Thoracic aorta endothelial cell (primary cell): ENCODE data around the gene RRAS. TPM values are rescaled to one million over a fixed set of nuclear protein-coding genes. Genes with fewer than 3 reads are reported as not detected.

ENCODE experiments used
- small RNA-seq: library from RNA; depleted of rRNA; stranded (forward); fragments of <200 nt; gene quantifications from one replicate; pipeline ENCODE3, GENCODE V24; 2012
- total RNA-seq: library from RNA; depleted of rRNA; stranded (reverse); fragments of >200 nt; gene quantifications from 2 replicates; pipeline ENCODE4 v1.2.3, GENCODE V29; 2012

Gene RRAS
- 32.8 and 34.7 TPM in 2 replicates for total RNA-seq

DNA sequence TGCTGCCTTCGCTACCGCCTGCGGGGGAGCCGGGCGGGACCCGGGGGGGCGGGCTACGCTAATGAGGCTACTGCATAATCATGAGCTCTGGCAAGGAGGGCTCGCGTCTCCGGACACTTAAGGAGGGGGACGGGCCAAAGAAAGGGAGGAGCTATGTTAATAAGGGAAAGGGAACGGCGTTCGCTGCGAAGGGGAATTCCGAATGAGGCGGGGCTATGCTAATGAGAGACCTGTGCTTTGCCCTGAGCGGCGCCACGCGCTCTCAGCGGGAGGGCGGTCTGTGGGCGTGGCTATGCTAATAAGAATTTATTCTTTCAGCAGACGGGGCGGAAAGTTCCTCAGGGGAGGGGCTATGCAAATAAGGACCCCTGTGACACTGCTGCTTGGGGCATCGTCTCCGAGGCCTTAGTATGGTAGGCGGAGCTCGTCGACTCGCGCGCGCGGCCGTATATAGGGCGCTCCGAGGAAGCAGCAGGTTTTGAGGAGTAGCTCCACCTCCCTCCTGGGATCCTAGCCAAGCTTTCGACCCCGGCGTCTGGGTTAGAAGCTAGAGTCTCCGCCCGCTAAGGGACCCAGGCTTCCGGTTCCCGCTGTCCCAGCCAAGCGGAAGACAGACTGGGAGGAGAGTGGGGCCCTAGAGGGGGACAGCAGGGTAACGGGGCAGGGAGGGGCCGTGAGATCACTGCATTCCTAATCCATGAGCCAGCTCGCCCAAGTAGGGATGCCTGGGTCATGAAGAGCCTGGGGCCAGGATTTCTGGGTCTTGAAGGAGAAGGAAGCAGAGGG is at the start of gene RRAS:
TSS of gene RRAS (minus strand) at position 31 of the 786 bp plus-strand sequence. CDS start 45 bp downstream, outside the sequence.

DNA sequence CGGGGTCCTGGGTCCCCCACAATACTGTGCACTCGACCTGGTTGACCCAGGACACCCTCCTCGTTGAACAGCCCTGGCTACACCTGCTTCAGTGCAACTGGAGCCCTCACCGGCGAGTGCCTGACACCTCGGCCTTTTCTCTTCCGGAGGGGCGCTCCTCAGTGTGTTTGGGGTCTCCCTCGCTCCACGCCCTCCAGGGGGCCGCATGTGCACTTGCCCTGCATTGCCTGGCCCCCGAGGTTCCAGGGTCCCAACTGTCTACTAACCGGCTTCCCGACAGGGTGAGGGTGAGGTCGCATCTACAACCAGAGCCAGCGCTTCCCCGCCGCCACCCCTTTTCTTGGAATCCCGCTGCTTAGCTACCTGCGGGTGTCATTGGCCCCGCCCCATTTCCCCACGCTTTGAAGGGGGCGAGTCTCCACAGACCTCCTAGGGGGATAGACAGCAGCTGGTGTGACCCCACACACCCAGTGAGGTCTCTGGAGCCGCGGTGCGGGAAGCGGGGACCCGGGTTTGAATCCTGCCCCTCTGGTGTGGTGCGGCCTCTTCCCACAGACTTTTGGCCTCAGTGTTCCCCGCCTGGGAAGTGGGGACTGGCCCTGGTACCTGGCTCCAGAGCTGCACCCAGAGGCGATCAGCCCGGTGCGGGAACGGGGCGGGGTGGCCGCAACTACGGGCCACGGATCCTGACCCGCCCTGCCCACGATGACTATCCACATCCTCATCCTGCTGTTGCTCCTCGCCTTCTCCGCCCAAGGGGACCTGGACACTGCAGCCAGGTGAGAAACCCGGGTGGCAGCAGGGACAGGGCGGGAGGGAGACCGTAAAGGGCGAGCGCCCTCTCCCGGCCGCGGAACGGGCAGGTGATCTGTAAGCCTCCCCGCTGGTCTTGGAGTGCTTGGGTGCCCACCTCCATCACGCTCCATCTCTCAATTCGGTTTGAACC is 49.5 kb upstream of the RRAS start, which contains the start of gene ADM5:
TSS of gene ADM5 (plus strand) at position 462 of the 946 bp plus-strand sequence. CDS start at position 706, 244 bp downstream.

DNA sequence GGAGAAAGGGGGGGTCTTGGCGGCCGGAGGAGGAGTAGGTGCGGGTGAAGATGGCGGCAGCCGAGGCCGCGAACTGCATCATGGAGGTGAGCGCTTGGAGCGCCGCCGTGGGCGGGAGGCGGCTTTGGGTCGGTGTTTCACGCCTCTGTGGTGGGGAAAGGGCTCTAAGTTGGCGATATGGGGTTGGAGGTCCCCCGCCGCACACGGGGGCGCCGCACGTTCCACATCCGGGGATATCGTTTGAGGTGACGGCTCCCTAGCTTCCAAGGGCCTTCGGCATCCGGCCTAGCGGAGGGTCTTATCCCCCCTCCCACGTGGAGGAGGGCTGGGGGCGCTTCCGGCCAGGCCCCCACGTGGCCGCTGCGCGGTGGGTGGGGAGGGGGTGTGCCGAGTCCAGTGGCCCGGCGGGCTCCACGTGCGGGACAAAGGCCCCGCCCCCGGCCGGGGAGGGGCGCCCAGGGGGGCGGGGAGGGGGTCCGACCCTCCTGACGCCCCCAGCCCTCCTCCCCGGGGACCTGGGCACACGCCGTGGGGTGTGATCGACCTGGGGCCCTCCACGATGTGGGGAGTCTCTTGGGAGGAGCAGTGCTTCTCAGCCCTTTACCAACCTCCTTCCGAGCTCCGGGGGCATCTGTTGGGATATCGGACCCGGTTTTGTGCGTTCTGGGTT is 37.4 kb upstream of the RRAS start, which contains the start of gene PRMT1:
TSS of gene PRMT1 (plus strand) at position 41 of the 670 bp plus-strand sequence. CDS start at position 51, 10 bp downstream.

DNA sequence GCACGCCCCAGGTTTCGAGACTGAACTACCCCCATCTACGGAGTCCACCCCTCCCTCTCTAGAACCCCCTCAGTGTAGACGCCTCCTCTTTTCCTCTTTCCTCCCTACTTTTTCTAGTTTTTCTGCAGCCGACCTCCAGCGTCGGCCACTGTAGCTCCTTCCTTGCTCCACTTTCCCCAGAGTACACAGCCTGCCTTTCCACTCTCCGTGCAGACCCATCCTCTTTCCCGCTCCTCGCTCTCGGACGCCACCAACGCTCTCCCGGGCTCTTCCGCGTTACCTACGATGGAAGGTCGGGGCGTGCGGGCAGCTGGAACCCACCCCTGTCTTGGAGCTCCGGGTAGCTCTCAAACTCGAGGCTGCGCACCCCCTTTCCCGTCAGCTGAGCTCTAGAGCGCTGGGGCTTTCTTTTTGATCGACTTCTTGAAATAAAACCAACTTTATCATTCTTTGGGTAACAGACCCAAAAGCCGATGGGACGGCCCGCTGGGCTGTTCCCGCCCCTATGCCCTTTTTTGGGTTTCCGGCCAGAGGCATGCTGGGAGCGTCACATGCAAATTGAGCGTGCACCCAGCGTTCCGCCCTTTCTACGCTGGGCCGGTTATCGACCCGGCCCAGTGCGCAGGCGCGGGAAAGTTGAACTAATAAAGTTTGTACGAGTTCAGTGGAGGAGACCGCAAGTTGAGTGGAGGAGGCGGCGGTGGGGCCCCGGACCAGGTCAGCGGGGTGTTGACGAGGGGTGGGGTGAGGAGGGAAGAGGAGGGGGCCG is 25.6 kb upstream of the RRAS start, which contains the start of the genes BCL2L12 and IRF3:
TSS of gene BCL2L12 (plus strand) at position 583 of the 769 bp plus-strand sequence. CDS start 760 bp downstream, outside the sequence.
TSS of gene IRF3 (minus strand) at position 507 of the 769 bp plus-strand sequence. CDS start 1,019 bp downstream, outside the sequence.

DNA sequence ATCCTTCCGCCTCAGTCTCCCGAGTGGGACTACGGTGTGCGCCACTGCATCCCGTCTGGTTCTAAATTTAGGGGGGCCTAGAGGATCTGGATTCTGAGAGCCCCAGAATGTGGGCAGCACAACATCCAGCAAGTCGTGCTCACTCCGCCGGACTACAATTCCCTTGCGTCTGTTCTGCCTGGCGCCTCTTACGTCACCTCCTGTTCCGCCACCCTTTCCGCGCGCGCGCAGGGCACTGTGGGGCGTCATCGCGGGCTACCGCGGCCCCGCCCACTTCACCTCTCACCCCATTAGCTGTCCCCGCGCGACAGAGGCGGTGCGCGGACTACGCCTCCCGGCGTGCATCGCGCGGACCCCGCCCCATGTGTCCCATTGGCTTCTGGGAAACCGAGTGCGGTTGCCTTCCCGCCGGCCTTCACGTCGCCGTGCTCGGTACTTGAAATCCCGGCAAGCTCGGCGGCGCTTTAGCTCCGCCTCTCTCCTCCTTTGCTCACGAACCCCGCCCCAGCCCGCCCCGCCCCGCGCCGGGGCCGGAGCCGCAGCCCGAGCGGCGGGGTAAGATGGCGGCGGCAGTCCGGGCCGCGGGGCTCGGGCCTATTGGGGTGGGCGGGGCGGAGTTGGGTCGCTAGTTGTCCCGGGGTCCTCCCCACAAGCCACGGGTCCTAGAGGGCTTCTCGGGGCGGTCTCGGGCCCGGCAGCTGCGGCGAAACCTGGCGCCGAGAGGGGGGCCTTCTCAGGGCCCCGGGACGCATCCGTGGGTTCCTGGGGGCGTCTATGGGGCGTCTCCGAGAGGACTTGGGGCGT is 1.9 kb upstream of the RRAS start, which contains the start of gene SCAF1:
TSS of gene SCAF1 (plus strand) at position 522 of the 804 bp plus-strand sequence. CDS start 2,818 bp downstream, outside the sequence.

DNA sequence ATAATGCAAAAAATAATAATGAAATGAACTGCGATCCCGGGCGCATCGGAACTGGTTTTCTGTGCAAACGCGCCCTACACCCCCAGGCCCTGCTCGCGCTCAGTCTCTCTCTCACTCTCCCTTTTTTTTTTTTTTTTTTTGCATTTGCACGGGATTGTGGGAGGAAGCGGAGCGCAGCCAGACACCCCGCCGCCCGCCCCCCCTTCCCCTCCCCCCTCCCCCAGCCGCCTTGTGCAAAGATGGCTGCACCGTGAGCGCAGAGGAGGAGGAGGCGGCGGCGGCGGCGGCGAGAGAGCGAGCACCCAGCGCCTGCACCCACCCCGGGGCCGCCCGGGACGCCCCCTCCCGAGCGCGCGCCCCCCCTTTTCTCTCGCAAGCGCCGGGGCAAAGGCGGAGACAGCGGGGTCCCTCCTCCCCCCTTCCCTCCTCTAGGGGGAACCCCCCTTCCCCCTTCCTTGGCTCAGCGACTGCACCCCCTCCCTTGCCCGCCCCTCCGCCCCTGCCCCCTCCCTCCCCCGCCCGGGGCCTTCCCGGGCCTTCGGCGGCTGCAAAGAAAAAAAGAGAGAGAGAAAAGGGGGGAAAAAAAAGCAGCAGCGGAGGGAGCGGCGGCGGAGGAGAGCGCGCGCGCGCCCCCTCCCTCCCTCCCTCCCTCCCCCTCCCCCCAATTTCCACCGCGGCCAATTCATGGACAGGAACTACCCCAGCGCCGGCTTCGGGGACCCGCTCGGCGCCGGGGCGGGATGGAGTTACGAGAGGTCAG is 48.8 kb downstream of the RRAS start, which contains the start of gene PRR12:
TSS of gene PRR12 (plus strand) at position 212 of the 760 bp plus-strand sequence. CDS start at position 685, 473 bp downstream.

Small RNAs within 50 kb of the gene (small RNA-seq; reads per million reads assigned to genes)
- gene MIR5088 = not detected

Other genes with a start within 250 kb of the RRAS start
- gene PTH2, start 216.7 kb downstream of the RRAS start, total RNA-seq = not detected in 2 replicates
- gene GFY, start 214.8 kb downstream of the RRAS start, total RNA-seq = not detected in 2 replicates
- under 0.01 TPM in 1 of 2 replicates, not detected in the other for gene SLC17A7, start 198.6 kb downstream of the RRAS start, total RNA-seq
- 51.5 and 111 TPM in 2 replicates for gene PIH1D1, start 188.3 kb downstream of the RRAS start, total RNA-seq
- 28.9 and 34.8 TPM in 2 replicates for gene ALDH16A1, start 186.9 kb downstream of the RRAS start, total RNA-seq
- 2.4 and 3.1 TPM in 2 replicates for gene FLT3LG, start 165.9 kb downstream of the RRAS start, total RNA-seq
- gene RPL13A, start 152.5 kb downstream of the RRAS start, total RNA-seq = 1,873 and 2,063 TPM in 2 replicates
- 2,409 and 3,161 TPM in 2 replicates for gene RPS11, start 143.7 kb downstream of the RRAS start, total RNA-seq
- 44.5 and 54.9 TPM in 2 replicates for gene FCGRT, start 127.5 kb downstream of the RRAS start, total RNA-seq
- 119 and 136 TPM in 2 replicates for gene RCN3, start 112.1 kb downstream of the RRAS start, total RNA-seq
- 69.1 and 78.6 TPM in 2 replicates for gene NOSIP, start 59.6 kb downstream of the RRAS start, total RNA-seq
- 1.9 and 3.1 TPM in 2 replicates for gene PRRG2, start 58.8 kb downstream of the RRAS start, total RNA-seq
- 5.7 and 6.7 TPM in 2 replicates for gene PRR12, start 49.0 kb downstream of the RRAS start, total RNA-seq
- gene SCAF1, start 2.1 kb upstream of the RRAS start, total RNA-seq = 24.9 and 26.7 TPM in 2 replicates
- gene IRF3, start 25.7 kb upstream of the RRAS start, total RNA-seq = 41.1 and 41.2 TPM in 2 replicates
- gene BCL2L12, start 25.8 kb upstream of the RRAS start, total RNA-seq = 11.2 and 14.4 TPM in 2 replicates
- gene PRMT1, start 37.1 kb upstream of the RRAS start, total RNA-seq = 221 and 270 TPM in 2 replicates
- 0.72 and 0.80 TPM in 2 replicates for gene ADM5, start 49.5 kb upstream of the RRAS start, total RNA-seq
- gene CPT1C, start 51.0 kb upstream of the RRAS start, total RNA-seq = 7.5 and 13.3 TPM in 2 replicates
- gene TSKS, start 123.2 kb upstream of the RRAS start, total RNA-seq = not detected in 2 replicates
- 81.3 and 98.0 TPM in 2 replicates for gene AP2A1, start 126.9 kb upstream of the RRAS start, total RNA-seq
- 11.4 and 12.2 TPM in 2 replicates for gene FUZ, start 173.1 kb upstream of the RRAS start, total RNA-seq
- 26.1 and 29.3 TPM in 2 replicates for gene MED25, start 178.1 kb upstream of the RRAS start, total RNA-seq
- gene PTOV1, start 211.0 kb upstream of the RRAS start, total RNA-seq = 48.3 and 58.9 TPM in 2 replicates
- gene PNKP, start 227.4 kb upstream of the RRAS start, total RNA-seq = 46.3 and 47.3 TPM in 2 replicates
- gene AKT1S1, start 237.2 kb upstream of the RRAS start, total RNA-seq = 11.6 and 14.4 TPM in 2 replicates
- 10.3 and 12.1 TPM in 2 replicates for gene TBC1D17, start 237.6 kb upstream of the RRAS start, total RNA-seq